ENCODE data around the gene GRAP.
A peak's percentile ranks its signal among the peaks of the same experiment; 100 is the strongest.
"Not testable (repeated sequence)": the region's sequence is repeated elsewhere in the genome, so short reads cannot be mapped to it uniquely, and the experiment has no call there.

The GRAP gene

GRCh38 chr17:19046782-19047375, at the start of gene GRAP:
Gene GRAP (minus strand): TSS chr17:19046957. CDS start chr17:19046926, 31 bp downstream.
- DNase-seq: not testable (repeated sequence)

GRCh38 chr17:19093684-19094438, 47.1 kb upstream of the GRAP start:
- DNase-seq: not testable (repeated sequence)

GRCh38 chr17:19092737-19093683, 46.3 kb upstream of the GRAP start:
- not testable (repeated sequence) for DNase-seq

GRCh38 chr17:19090058-19090772, 43.5 kb upstream of the GRAP start:
- DNase-seq: not testable (repeated sequence)

GRCh38 chr17:19088804-19089685, 42.3 kb upstream of the GRAP start:
- DNase-seq: not testable (repeated sequence)

- DNase-seq: not testable (repeated sequence)
Observed at GRCh38 chr17:19077386-19077785, 30.6 kb upstream of the GRAP start.

GRCh38 chr17:19076398-19077192, 29.8 kb upstream of the GRAP start:
- peak in 1 of 2 experiments; percentile 19 for DNase-seq

GRCh38 chr17:19070318-19071168, 23.8 kb upstream of the GRAP start:
- DNase-seq: not testable (repeated sequence)

- DNase-seq: peak; percentile 17 to 19
Observed at GRCh38 chr17:19064378-19064777, 17.6 kb upstream of the GRAP start.

GRCh38 chr17:19063326-19063956, 16.7 kb upstream of the GRAP start:
- DNase-seq: peak; percentile 88 to 89

- DNase-seq: not testable (repeated sequence)
Observed at GRCh38 chr17:19062718-19063325, 16.1 kb upstream of the GRAP start.

- DNase-seq: peak; percentile 97 to 98
Observed at GRCh38 chr17:19062009-19062717, 15.4 kb upstream of the GRAP start.

- DNase-seq: not testable (repeated sequence)
Observed at GRCh38 chr17:19055447-19055846, 8.7 kb upstream of the GRAP start.

- DNase-seq: peak; percentile 8 to 10
Observed at GRCh38 chr17:19048826-19049225, 2.1 kb upstream of the GRAP start.

GRCh38 chr17:19047510-19047909, 753 bp upstream of the GRAP start:
- peak in 1 of 2 experiments; percentile 11 for DNase-seq

GRCh38 chr17:19044643-19045042, 2.1 kb downstream of the GRAP start:
- not testable (repeated sequence) for DNase-seq

- not testable (repeated sequence) for DNase-seq
Observed at GRCh38 chr17:19043032-19043431, 3.7 kb downstream of the GRAP start.

GRCh38 chr17:19042369-19042768, 4.4 kb downstream of the GRAP start:
- DNase-seq: not testable (repeated sequence)
